Subcutaneous adipose tissue (tissue), 4 donors: ENCODE results near the gene LDLRAD4. TPM values are rescaled to one million over a fixed set of nuclear protein-coding genes. Genes with fewer than 3 reads are reported as not detected.

Experiments
- total RNA-seq, 4 donors: library from RNA; depleted of rRNA; stranded (reverse); fragments of >200 nt; gene quantifications; one replicate each; pipeline ENCODE4 v1.1.0, GENCODE V29; 2016
- TF ChIP-seq, protein P1 (sequence below): fragments of 450-650 bp; IDR thresholded peaks from one replicate; pipeline ENCODE4 v1.5.1; 2016; ENCODE audit warnings: low read depth, mild to moderate bottlenecking, control low read depth, antibody characterized with exemption, moderate library complexity

The LDLRAD4 gene
- total RNA-seq, 4 donors from 2014 or later, result 16.4 to 28.4 (median 21.6) TPM

DNA sequence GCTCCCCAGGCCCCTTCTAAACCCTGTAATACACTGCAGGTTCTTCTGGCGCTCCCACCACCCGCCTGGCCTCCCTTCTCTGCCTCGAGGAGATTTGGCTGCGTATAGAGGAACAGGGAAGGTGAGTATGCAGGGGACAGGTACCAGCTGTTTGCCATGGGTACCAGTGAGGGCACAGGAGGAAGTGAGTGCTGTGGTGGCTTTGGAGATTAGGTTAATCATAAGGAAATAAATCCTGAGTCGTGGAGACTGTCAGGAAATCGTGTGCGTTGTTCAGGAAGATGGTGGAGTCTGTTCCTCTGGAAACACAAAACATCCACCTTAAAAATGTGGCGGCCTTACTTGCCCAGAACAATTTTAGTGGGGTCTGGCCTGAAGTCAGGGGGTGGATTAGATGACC lies 277.4 kb downstream of the LDLRAD4 start:
- TF ChIP-seq, protein P1, sequence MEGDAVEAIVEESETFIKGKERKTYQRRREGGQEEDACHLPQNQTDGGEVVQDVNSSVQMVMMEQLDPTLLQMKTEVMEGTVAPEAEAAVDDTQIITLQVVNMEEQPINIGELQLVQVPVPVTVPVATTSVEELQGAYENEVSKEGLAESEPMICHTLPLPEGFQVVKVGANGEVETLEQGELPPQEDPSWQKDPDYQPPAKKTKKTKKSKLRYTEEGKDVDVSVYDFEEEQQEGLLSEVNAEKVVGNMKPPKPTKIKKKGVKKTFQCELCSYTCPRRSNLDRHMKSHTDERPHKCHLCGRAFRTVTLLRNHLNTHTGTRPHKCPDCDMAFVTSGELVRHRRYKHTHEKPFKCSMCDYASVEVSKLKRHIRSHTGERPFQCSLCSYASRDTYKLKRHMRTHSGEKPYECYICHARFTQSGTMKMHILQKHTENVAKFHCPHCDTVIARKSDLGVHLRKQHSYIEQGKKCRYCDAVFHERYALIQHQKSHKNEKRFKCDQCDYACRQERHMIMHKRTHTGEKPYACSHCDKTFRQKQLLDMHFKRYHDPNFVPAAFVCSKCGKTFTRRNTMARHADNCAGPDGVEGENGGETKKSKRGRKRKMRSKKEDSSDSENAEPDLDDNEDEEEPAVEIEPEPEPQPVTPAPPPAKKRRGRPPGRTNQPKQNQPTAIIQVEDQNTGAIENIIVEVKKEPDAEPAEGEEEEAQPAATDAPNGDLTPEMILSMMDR, result no peak

DNA sequence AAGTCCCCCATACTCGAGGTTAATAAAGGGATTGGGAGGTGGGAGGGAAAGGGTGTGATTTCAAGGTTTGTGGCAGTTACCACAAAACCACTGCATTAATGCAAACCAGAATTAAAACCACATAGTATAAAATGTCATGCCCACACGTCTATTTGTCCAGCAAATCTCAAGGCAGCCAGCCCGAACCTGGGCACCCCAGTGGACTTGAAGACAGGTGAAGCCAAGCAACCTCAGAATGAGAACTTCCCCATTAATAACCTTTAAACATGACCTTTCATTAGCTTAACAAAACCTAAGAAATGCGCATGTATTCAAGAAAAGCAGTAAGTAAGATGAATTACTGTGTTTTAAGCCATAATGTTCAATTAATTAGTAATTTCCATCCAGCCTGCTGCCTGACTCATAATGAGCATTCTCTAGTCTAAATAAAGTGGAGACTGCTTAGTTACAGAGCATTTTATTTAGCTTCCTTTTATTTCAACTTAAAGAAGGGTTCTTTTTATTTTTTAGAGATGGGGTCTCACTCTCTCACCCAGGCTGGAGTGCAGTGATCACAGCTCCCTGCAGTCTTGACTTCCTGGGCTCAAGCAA lies 278.2 kb downstream of the LDLRAD4 start:
- TF ChIP-seq, protein P1, result no peak

DNA sequence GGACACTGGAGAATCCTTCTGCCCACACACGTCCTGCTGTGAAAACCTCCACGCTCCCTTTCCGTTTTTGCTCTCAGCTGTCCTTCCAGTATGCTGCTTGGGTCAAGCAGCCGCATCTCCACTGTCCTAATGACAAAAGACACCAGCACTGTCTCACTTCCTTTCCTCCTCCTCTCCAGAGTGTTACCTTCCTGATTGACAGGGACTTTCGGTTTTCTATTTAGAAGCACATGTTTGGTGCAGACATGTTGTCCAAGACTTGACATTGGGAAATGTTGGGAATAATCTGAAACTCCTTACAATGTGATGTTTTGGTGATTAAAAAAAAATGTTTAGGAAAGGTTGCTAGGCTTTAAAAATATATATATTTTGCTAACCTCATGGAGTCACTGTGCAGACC lies 281.2 kb downstream of the LDLRAD4 start:
- TF ChIP-seq, protein P1, result no peak

DNA sequence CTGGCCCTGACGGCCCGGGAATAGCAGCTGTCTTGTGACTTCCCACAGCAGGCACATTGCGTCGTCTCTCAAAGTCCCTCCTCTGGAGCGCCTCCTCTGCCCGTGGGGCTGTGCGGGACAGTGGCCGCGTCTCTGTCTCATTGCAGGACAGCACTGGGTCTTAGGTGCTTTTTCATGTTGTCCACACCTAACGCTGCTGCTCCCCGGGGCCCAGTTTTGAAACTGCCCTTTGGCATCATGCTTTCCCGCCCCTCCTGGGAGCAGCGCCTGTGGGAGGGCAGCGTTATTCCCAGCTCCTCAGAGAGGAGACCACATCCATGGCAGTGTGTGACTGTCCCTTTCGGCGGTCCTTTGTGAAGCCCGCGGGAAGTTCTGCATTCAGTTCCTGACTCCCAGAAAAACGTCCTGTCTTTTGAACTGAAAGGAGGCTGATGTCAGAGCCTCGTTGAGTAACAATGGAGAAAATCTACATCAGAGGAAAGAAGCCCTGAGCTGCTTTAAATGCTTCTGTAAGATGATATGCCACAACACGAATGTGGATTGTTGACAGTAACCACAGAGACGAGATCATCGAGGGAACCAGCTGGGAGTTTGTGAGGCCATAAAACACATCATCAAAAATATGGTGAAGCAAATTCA lies 281.8 kb downstream of the LDLRAD4 start:
- TF ChIP-seq, protein P1, result no peak

DNA sequence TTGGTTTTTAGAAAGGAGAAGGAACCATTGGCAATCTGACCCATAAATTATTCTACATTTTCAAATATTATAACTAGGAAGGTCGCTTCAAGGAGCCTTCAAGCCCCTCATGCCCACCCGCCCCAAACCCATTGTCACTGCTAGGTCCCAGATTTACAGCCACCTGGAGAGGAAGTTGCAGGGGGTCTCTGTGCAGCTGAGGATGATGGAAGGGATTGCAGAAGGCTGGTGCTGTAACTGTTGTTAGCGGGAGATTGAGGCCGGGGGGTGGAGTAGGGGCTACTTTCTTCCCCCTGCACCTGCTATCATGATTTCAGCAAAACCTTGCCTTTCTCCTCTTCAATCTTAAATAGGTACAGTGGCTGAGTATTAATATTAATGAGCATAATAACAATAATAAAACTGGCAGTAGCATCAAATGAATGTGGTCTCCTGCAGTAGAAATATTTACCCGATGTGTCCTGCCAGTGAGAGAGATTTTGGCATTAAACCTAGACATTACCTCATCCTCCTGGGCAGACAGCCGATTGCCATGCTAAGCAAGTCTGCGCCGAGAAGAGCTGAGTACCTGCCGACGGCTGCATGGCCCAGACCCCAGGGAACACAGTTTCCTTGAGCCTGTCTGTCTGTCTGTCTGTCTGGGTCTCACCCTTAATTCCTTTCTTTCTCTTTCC lies 282.4 kb downstream of the LDLRAD4 start:
- TF ChIP-seq, protein P1, result no peak

DNA sequence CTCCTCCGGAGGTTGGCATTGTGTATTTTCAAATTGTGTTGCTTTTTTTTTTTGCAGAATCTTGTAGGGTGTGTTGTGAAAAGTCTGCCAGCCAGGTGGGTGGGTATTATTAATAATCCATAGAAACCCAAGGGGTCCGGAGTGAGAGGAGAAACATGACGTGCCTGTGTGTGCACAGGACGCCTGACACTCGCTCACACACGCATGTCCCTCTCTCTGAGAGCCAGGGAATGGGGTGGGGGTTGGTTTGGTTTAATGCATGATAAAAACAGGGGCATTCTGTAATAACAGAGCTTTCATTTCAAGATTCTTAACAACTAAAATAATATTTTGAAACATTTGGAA lies 283.0 kb downstream of the LDLRAD4 start:
- TF ChIP-seq, protein P1, result no peak

DNA sequence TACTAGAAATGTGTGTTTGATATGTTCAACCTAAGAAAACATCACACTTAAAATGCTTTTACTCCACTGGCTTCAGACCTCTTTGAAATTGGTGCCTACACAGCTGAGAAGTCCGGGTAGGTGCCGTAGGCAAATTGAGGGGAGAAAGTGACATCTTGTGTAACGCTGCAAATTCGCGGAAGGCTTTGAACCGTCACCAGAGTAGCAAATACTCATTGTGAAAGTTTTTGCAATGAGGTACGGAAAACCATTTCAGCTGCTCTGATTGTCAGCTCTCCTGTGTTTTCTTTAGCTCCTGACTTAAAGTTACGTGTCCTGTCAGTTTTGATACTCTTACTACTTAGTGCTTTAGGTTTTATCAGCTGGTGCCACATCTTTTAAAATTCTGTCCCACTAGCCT lies 283.3 kb downstream of the LDLRAD4 start:
- TF ChIP-seq, protein P1, result no peak
